Prostate gland (tissue), 2 donors: ENCODE results near the gene RAP1GAP. TPM values are rescaled to one million over a fixed set of nuclear protein-coding genes. Genes with fewer than 3 reads are reported as not detected.

Experiments used
- DNase-seq: peaks from one replicate; pipeline ENCODE4 v3.0.0-alpha.2; 2019; ENCODE audit warnings: low spot score
- H3K27ac ChIP-seq, 2 donors: fragments of 200-600 bp; sonication (generic); 2 replicates each; pipeline ENCODE4 v1.5.1; 2017 to 2019
- H3K27me3 ChIP-seq: fragments of 200-600 bp; sonication (generic); replicated peaks from 2 replicates; pipeline ENCODE4 v1.5.1; 2019; ENCODE audit not compliant: insufficient read depth
- H3K36me3 ChIP-seq, 2 donors: fragments of 200-600 bp; sonication (generic); 1 replicate in 1 of 2; 2 replicates in 1 of 2; pipeline versions ENCODE4 v1.5.1 to v1.8.1; 2017 to 2019
- H3K4me1 ChIP-seq: fragments of 200-600 bp; sonication (generic); replicated peaks from 2 replicates; pipeline ENCODE4 v1.5.1; 2019
- H3K4me3 ChIP-seq, 2 donors: fragments of 200-600 bp; sonication (generic); 2 replicates each; pipeline ENCODE4 v1.5.1; 2017 to 2019
- H3K9me3 ChIP-seq: fragments of 200-600 bp; sonication (generic); 2 replicates; pipeline ENCODE4 v1.5.1; 2017
- POLR2A ChIP-seq: fragments of 450-650 bp; IDR thresholded peaks from one replicate; pipeline ENCODE4 v1.6.1; 2016; ENCODE audit warnings: antibody characterized with exemption, mild to moderate bottlenecking
- POLR2AphosphoS5 ChIP-seq: sonication (generic); formaldehyde crosslinking; IDR thresholded peaks from one replicate; pipeline ENCODE4 v1.6.1; 2017; ENCODE audit warnings: antibody characterized with exemption
- WGBS: methylation state at CpG from one replicate; pipeline ENCODE4 v1.1.5; 2018; 5-methylcytosine and 5-hydroxymethylcytosine counted together
- intact Hi-C: fragments of 100-400 bp; cut with DNase I; formaldehyde crosslinking; loops from one replicate; pipeline ENCODE4 v1.14.2; 2022
- total RNA-seq, 2 donors: library from RNA; depleted of rRNA; stranded (reverse); fragments of >200 nt; gene quantifications; one replicate each; pipeline ENCODE4 v1.1.0, GENCODE V29; 2016
- TF ChIP-seq, protein P1 (sequence below), 4 experiments: fragments of 200-600 bp in 2 of 4; fragments of 450-650 bp in 2 of 4; sonication (generic) in 2 of 4; IDR thresholded peaks; 1 replicate in 3 of 4; 2 replicates in 1 of 4; pipeline ENCODE4 v1.5.1; 2016 to 2019; ENCODE audit warnings: antibody characterized with exemption in 4 of 4, mild to moderate bottlenecking in 2 of 4, moderate library complexity in 2 of 4

The RAP1GAP gene
- total RNA-seq, 2 donors from 2014 or later: 22.9 to 36.1 TPM

DNA sequence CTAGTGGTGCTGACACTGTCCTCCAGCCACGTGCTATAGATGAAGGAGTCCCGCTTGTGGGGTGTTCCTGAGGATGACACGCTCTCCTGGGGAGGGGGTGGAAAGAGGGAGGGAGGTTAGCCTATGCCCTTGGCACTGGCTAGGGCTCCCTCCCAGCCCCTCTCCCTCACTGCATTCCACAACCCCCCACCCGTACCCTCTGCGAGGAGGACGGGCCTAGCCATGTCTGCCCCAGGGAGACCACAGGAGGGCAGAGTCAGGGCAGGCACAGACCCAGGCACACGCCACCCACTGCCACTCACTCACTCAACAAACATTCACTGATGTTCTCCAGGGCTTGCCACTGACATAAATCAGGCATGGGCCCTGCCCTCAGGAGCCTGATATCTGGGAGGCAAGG is 70.7 kb downstream of the RAP1GAP start:
- H3K27me3 ChIP-seq: no peaks in the 10 kb centered on the region
- no peak overlapping the region for H3K4me3 ChIP-seq
- 84% methylated on average over 7 of the region's 7 CpGs for WGBS
- H3K36me3 ChIP-seq: no peaks in the 10 kb centered on the region
- intact Hi-C loops: no loop called here
- no peak for TF ChIP-seq POLR2AphosphoS5
- TF ChIP-seq, protein P1, sequence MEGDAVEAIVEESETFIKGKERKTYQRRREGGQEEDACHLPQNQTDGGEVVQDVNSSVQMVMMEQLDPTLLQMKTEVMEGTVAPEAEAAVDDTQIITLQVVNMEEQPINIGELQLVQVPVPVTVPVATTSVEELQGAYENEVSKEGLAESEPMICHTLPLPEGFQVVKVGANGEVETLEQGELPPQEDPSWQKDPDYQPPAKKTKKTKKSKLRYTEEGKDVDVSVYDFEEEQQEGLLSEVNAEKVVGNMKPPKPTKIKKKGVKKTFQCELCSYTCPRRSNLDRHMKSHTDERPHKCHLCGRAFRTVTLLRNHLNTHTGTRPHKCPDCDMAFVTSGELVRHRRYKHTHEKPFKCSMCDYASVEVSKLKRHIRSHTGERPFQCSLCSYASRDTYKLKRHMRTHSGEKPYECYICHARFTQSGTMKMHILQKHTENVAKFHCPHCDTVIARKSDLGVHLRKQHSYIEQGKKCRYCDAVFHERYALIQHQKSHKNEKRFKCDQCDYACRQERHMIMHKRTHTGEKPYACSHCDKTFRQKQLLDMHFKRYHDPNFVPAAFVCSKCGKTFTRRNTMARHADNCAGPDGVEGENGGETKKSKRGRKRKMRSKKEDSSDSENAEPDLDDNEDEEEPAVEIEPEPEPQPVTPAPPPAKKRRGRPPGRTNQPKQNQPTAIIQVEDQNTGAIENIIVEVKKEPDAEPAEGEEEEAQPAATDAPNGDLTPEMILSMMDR (IDR thresholded peaks at IDR 0.05): no peak
- no peak for TF ChIP-seq POLR2A
- no peak overlapping the region for H3K27ac ChIP-seq
- H3K4me1 ChIP-seq: no peaks in the 10 kb centered on the region
- H3K9me3 ChIP-seq: no peaks in the 10 kb centered on the region
- DNase-seq: no peak

DNA sequence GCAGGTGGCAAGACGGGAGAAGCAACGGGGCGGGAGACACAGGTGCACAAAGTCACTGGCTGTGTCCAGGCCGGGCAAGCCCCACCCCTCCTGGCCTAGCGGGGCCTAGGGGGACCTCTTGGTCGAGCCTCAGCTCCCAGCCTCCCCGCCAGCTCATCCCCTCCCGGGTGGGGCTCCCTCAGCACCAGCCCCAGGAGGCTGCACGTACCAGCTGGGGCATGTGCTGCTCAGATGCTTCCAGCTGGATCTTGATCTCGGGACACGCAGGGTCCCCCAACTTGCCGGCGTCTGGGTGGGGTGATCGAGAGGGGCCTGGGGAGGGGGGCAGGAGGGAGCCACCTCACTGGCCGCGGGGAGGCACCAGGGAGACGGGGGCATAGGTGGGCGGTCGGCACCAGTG is 71.4 kb downstream of the RAP1GAP start:
- Histone ChIP-seq H3K36me3 (no peaks in the 10 kb centered on the region), H3K27me3 (no peaks in the 10 kb centered on the region), H3K27ac (no peak overlapping the region), H3K9me3 (no peaks in the 10 kb centered on the region), H3K4me3 (no peak overlapping the region), H3K4me1 (no peaks in the 10 kb centered on the region)
- WGBS: 80% methylated on average over 19 of the region's 19 CpGs
- intact Hi-C loops: no loop called here
- DNase-seq: no peak
- TF ChIP-seq POLR2A (no peak), POLR2AphosphoS5 (no peak)
- TF ChIP-seq, protein P1 (IDR thresholded peaks at IDR 0.05): no peak

DNA sequence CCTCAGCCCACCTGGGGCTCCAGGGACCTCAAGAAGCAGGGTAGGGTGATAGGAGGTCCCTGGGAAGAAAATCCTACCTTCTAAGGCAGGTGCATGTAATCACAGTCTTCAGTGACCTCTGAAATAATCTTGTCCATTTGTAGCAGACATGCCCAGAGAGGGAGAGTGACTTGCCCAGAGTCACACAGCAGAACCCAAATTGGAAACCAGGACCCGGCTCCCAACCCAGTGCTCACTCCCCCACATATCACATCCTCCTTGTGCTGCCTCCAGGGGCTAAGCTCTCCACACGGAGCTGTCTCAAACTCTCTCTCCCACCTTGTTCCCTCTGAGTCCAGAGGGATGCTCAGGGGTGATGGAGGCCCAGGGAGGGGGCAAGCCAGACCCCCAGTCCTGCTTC is 72.5 kb downstream of the RAP1GAP start:
- intact Hi-C loops: no loop called here
- H3K4me3 ChIP-seq: no peak overlapping the region
- no peak for DNase-seq
- no peaks in the 10 kb centered on the region for H3K4me1 ChIP-seq
- H3K36me3 ChIP-seq: no peaks in the 10 kb centered on the region
- no peaks in the 10 kb centered on the region for H3K27me3 ChIP-seq
- 97% methylated on average over 2 of the region's 2 CpGs for WGBS
- TF ChIP-seq POLR2AphosphoS5: no peak
- TF ChIP-seq, protein P1 (IDR thresholded peaks at IDR 0.05): no peak
- no peak for TF ChIP-seq POLR2A
- H3K9me3 ChIP-seq: no peaks in the 10 kb centered on the region
- H3K27ac ChIP-seq: no peak overlapping the region

DNA sequence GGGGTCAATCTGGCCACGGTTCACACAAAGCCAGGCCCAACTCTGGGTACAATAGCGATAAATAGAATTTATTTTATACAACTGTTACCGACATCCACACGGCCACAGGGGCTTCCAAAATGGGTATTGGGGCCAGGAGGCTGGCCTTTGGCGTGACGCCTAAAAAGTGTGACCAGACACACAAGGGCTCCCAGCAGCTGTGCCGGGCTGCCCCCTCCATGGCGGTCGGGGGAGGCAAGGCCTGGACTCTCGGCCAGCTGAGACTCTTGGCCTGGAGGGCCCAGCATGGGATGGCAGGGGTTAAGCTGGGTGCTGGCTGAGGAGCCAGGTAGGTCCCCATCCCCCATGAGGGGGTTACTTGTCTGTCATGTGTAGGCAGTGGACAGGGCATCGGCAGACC is 73.0 kb downstream of the RAP1GAP start:
- Histone ChIP-seq H3K27ac (no peak overlapping the region), H3K4me1 (no peaks in the 10 kb centered on the region), H3K27me3 (no peaks in the 10 kb centered on the region), H3K36me3 (no peaks in the 10 kb centered on the region), H3K4me3 (no peak overlapping the region), H3K9me3 (no peaks in the 10 kb centered on the region)
- no peak for DNase-seq
- no peak for TF ChIP-seq POLR2AphosphoS5
- no peak for TF ChIP-seq POLR2A
- intact Hi-C loops: no loop called here
- 82% methylated on average over 11 of the region's 11 CpGs for WGBS

DNA sequence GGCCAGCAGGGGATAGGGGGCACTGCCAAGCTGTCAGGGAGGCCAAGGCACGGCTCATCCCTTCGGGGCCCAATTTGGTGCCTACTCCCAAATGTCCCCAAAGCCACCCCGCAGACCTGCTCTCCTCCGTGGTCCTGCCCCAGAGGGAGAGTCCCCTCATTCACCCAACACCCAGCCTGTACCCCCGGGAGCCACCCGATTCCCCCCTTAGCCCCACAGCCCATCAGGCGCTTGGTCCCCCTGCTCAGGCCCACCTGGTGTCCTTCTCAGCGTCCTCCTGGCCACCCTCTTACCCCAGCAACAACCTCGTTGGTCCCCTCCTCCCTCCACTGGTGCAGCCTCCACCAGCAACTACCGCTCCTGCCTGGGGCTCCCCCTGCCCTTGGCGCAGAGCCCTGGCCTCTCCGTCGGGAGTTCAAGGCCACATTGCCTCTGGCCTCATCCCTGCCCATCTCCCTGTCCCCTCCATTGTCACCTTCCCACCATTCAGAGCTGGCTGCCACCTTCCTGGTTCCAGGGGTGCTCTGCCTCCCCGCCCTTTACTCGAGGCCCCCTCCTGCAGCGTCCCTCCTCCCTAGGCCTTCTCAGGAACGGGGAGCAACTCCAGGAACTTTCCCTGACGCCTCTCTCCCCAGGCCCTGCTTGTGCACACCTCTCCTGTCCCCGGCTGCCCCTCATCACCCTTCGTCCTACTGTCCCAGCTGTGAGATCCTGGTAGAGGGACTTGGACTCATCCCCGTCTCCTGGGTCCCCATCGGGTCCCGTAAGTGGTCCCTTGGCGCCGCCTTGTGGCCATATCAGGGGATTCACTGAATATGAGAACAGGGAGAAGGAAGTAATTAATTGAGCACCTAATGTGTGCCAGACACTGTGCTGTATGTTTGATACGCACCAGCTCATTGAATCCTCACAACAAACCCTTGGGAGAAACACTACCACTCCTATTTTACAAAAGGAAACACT is 73.9 kb downstream of the RAP1GAP start:
- DNase-seq: no peak
- Histone ChIP-seq H3K9me3 (no peaks in the 10 kb centered on the region), H3K27me3 (no peaks in the 10 kb centered on the region), H3K4me3 (no peak overlapping the region), H3K27ac (no peak overlapping the region), H3K36me3 (no peaks in the 10 kb centered on the region), H3K4me1 (no peaks in the 10 kb centered on the region)
- WGBS: 70% methylated on average over 25 of the region's 26 CpGs
- TF ChIP-seq, protein P1 (IDR thresholded peaks at IDR 0.05): peak in 3 of 4 experiments; percentile 30 to 61 (median 44)
- no peak for TF ChIP-seq POLR2AphosphoS5
- TF ChIP-seq POLR2A: no peak
- intact Hi-C loops: no loop called here
